Stomach (tissue), 9 donors: ENCODE results near the gene AKAP10. TPM values are rescaled to one million over a fixed set of nuclear protein-coding genes. Genes with fewer than 3 reads are reported as not detected.

Source experiments
- DNase-seq, 2 donors: peaks; one replicate each; pipeline versions ENCODE4 v3.0.0 to v3.0.0-alpha.2; 2013 to 2019
- H3K27ac ChIP-seq, 5 donors: fragments of 200-600 bp in 4 of 5; sonication (generic) in 4 of 5; one replicate each; pipeline ENCODE4 v1.5.1; 2013 to 2019; ENCODE audit warnings: mild to moderate bottlenecking in 1 of 5, moderate library complexity in 1 of 5
- H3K27me3 ChIP-seq, 3 donors: fragments of 200-600 bp; sonication (generic); one replicate each; pipeline ENCODE4 v1.5.1; 2017 to 2019; ENCODE audit warnings: mixed run types in 1 of 3
- H3K36me3 ChIP-seq, 4 donors: fragments of 200-600 bp; sonication (generic); 1 replicate in 3 of 4; 2 replicates in 1 of 4; pipeline ENCODE4 v1.5.1; 2016 to 2019
- H3K4me1 ChIP-seq, 4 donors: fragments of 200-600 bp; sonication (generic); one replicate each; pipeline ENCODE4 v1.5.1; 2016 to 2019
- H3K4me3 ChIP-seq, 4 donors: fragments of 200-600 bp; sonication (generic) in 3 of 4; one replicate each; pipeline ENCODE4 v1.5.1; 2016 to 2019; ENCODE audit warnings: mild to moderate bottlenecking in 1 of 4
- H3K9me3 ChIP-seq, 4 donors: fragments of 200-600 bp; sonication (generic); one replicate each; pipeline ENCODE4 v1.5.1; 2016 to 2019
- EP300 ChIP-seq: sonication (generic); formaldehyde crosslinking; IDR thresholded peaks from one replicate; pipeline ENCODE4 v1.6.1; 2017; ENCODE audit warnings: antibody characterized with exemption
- POLR2A ChIP-seq, 4 donors: fragments of 450-650 bp; IDR thresholded peaks; one replicate each; pipeline ENCODE4 v1.6.1; 2016; ENCODE audit warnings: antibody characterized with exemption in 4 of 4, control low read depth in 2 of 4, mild to moderate bottlenecking in 1 of 4, moderate library complexity in 1 of 4
- POLR2AphosphoS5 ChIP-seq, 3 donors: sonication (generic); formaldehyde crosslinking; IDR thresholded peaks; one replicate each; pipeline ENCODE4 v1.6.1; 2016; ENCODE audit warnings: antibody characterized with exemption in 3 of 3
- WGBS, 5 donors: extraction: QIAGEN DNeasy Blood & Tissue Kit in 3 of 5; methylation state at CpG; one replicate each; pipeline versions ENCODE4 v1.1.5 to v1.1.7; 2013 to 2018; 5-methylcytosine and 5-hydroxymethylcytosine counted together
- intact Hi-C: fragments of 100-400 bp; cut with DNase I; formaldehyde crosslinking; loops from one replicate; pipeline ENCODE4 v1.15.1; 2023; ENCODE audit warnings: low total_unique reads
- polyA plus RNA-seq, 3 donors: library from polyadenylated mRNA; stranded (reverse); fragments of 200-250 nt; gene quantifications; one replicate each; pipeline ENCODE4 v1.2.3, GENCODE V29; 2013
- total RNA-seq, 5 donors: library from RNA; depleted of rRNA; stranded (reverse); fragments of >200 nt; gene quantifications; one replicate each; pipeline versions ENCODE4 v1.1.0 to v1.2.3, GENCODE V29; 2014 to 2016
- TF ChIP-seq, protein P1 (sequence below), 7 experiments: fragments of 450-650 bp in 4 of 7; fragments of 200-600 bp in 3 of 7; sonication (generic) in 3 of 7; IDR thresholded peaks; one replicate each; pipeline ENCODE4 v1.5.1; 2016 to 2019; ENCODE audit warnings: antibody characterized with exemption in 7 of 7, control low read depth in 2 of 7, mild to moderate bottlenecking in 1 of 7
- donor health status: healthy with polysubstance abuse.
- donor health status: Bipolar disorder and iron deficiency.
- donor health status: healthy.

AKAP10 gene
- total and polyA plus RNA-seq, 8 donors = 5.1 to 54.5 (median 25.7) TPM

DNA sequence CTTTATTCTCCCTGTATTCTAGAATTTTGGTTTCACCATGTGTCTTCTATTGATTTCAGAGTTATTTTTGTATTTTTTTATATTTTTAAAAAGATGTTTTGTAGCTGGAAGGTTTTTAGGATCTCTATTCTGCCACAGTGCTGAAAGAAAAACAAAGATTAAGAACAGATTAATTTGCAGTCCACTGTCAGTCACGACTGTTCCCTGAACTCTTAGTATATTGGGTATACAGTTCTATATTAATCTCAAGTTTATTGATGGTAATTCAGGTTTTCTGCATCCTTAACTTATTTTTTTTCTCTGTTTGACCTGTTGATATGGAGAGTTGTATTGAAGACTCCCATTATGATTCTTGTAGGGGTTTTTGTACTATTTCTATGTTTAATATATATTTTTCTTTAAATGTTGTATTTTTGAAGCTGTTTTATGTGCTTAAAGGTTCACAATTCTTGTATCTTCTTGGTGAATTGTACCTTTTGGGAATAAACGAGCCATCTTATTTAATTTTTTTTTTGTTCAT is 34.4 kb upstream of the AKAP10 start:
- Histone ChIP-seq H3K9me3 (no peaks in the 10 kb centered on the region), H3K36me3 (no peaks in the 10 kb centered on the region), H3K27me3 (peaks cover 0 to 37% (median 5%) of the 10 kb centered on the region in 3 donors), H3K4me3 (no peak overlapping the region), H3K4me1 (peaks cover 9 to 23% (median 21%) of the 10 kb centered on the region in 4 donors), H3K27ac (no peak overlapping the region)
- DNase-seq = no peak
- intact Hi-C loops = no loop called here
- TF ChIP-seq POLR2AphosphoS5 (IDR thresholded peaks at IDR 0.05) = no peak
- TF ChIP-seq POLR2A (IDR thresholded peaks at IDR 0.05) = no peak
- TF ChIP-seq, protein P1, sequence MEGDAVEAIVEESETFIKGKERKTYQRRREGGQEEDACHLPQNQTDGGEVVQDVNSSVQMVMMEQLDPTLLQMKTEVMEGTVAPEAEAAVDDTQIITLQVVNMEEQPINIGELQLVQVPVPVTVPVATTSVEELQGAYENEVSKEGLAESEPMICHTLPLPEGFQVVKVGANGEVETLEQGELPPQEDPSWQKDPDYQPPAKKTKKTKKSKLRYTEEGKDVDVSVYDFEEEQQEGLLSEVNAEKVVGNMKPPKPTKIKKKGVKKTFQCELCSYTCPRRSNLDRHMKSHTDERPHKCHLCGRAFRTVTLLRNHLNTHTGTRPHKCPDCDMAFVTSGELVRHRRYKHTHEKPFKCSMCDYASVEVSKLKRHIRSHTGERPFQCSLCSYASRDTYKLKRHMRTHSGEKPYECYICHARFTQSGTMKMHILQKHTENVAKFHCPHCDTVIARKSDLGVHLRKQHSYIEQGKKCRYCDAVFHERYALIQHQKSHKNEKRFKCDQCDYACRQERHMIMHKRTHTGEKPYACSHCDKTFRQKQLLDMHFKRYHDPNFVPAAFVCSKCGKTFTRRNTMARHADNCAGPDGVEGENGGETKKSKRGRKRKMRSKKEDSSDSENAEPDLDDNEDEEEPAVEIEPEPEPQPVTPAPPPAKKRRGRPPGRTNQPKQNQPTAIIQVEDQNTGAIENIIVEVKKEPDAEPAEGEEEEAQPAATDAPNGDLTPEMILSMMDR (IDR thresholded peaks at IDR 0.05) = no peak
- TF ChIP-seq EP300 = no peak
- 60 to 74% (median 69%) methylated on average over 2 of the region's 2 CpGs for WGBS, 5 donors

DNA sequence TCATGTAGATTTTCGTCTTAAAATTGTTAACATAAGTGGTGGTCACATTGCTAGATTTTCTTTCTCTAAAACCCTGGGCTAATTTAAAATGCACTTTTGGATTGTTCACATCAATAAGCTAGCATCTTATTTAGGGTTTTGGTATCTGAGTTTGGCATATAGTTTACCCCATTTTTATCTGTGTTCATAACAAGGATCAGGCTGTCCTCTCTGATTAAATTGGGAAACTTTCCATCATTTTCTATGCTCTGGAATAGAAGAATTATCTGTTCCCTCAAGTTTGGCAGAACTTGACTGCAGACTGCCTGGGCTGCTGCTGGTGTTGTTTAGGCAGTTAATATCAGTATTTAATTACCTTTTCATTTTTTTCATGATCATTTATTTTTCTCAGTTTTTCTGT is 33.3 kb upstream of the AKAP10 start:
- H3K4me3 ChIP-seq = no peak overlapping the region
- no peak overlapping the region for H3K27ac ChIP-seq
- 60 to 69% (median 69%) methylated on average over 1 of the region's 1 CpG for WGBS, 5 donors
- intact Hi-C loops = no loop called here
- H3K27me3 ChIP-seq = peaks cover 0 to 37% (median 5%) of the 10 kb centered on the region in 3 donors
- H3K36me3 ChIP-seq = no peaks in the 10 kb centered on the region
- no peak for DNase-seq
- TF ChIP-seq POLR2AphosphoS5 (IDR thresholded peaks at IDR 0.05) (no peak), POLR2A (IDR thresholded peaks at IDR 0.05) (no peak)
- no peaks in the 10 kb centered on the region for H3K9me3 ChIP-seq
- H3K4me1 ChIP-seq = peaks cover 9 to 23% (median 21%) of the 10 kb centered on the region in 4 donors

DNA sequence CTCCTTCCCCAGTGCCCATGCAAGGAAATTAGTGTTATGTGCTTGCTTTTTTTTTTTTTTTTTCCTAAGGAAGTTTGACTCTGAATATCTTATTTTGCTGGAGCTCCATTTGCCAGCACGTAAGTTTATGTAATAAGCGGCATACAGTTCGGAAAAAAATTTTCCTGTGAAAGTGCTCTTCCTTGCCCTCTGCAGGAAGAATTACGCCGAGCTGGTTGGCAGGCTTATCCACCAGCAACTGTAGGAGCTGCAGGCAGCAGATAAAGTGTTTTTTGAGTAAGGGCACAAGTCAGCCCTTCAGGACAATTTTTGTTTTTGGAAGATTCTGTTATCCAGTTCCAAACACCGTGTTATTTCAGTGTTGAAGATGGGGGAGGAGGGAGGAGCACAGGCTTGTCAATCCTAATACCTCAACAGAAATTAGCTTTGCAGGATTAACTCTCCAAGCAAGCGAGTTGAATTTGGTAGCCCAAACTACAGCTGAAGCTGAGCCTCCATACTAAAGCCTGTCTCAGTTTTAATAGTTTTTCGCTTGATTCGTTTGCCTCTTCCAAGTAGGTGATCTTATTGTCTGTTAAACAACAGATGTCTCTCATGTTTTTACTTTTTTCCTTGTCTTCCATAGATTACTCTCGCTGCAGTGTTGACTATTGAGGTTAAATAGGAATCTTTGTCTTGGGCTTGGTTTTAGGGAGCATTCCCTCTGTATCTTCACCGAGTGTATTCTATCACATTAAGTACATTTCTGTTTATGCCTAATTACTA is 32.7 kb upstream of the AKAP10 start:
- Histone ChIP-seq H3K4me1 (peaks cover 9 to 23% (median 21%) of the 10 kb centered on the region in 4 donors), H3K4me3 (peak overlapping the region; percentile 63 to 81 (median 70)), H3K9me3 (no peaks in the 10 kb centered on the region), H3K27ac (peak overlapping the region in 4 of 5 donors; percentile 61 to 80 (median 68)), H3K36me3 (no peaks in the 10 kb centered on the region), H3K27me3 (peaks cover 0 to 42% (median 8%) of the 10 kb centered on the region in 3 donors)
- peak; percentile 45 to 79 for DNase-seq
- intact Hi-C loops = no loop called here
- 18 to 26% (median 19%) methylated on average over 11 of the region's 11 CpGs for WGBS, 5 donors
- TF ChIP-seq, protein P1 (IDR thresholded peaks at IDR 0.05) = peak in 3 of 7 experiments; percentile 14 to 36 (median 23)
- no peak for TF ChIP-seq POLR2AphosphoS5 (IDR thresholded peaks at IDR 0.05)

DNA sequence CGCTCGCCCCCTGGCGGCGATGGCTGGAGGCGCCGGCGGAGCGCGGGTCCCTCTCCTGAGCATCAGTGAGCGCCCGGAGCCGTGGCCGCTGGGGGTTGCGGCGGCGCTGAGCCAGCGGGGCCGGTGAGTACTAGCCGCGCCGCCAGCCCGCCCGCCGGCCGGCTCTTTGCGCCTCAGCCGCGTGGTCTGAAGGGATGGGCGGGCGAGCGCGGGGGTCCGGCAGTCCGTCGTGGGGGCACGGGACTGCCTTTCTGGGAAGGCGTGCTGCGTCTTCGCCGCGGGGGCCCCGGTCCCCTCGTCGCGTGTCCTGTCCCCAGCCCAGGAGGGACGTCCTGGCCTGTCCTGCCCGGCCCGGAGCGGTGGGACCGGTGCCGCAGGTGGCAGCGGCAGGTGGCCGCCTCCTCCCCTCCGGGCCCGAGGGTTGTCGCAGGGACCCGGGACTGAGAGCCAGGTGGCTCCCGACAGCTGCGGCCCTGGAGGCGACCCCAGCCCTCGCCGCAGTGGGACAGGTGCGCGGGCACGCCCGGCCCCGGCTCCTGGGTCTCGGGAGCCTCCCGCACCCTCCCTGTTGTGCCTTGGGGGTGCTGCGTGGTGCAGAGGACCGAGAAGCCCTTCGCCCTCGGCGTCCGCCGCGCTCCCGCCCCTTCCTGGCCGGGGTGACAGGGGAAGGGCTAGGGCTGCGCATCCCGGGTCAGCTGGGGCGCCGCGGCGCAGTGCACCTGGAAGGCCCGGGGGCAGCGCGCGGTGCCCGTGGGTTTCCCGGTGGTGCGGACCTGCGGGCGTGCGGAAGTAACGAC is 31.9 kb upstream of the AKAP10 start, which contains the start of gene SPECC1:
Gene SPECC1, plus strand, starts transcription at position 58 of the 797 bp plus-strand sequence. CDS start 87,293 bp downstream, outside the sequence.
- peak; percentile 89 to 92 for DNase-seq
- Histone ChIP-seq H3K27me3 (peaks cover 0 to 50% (median 10%) of the 10 kb centered on the region in 3 donors), H3K9me3 (no peaks in the 10 kb centered on the region), H3K4me3 (peak within 1 kb of the TSS; percentile 63 to 81 (median 70)), H3K27ac (peak within 1 kb of the TSS; percentile 21 to 80 (median 68)), H3K4me1 (peaks cover 9 to 23% (median 21%) of the 10 kb centered on the region in 4 donors), H3K36me3 (no peaks in the 10 kb centered on the region)
- intact Hi-C loops = no loop called here
- TF ChIP-seq POLR2A (IDR thresholded peaks at IDR 0.05) = no peak
- peak in 2 of 3 donors; percentile 7 to 50 for TF ChIP-seq POLR2AphosphoS5 (IDR thresholded peaks at IDR 0.05)
- TF ChIP-seq, protein P1 (IDR thresholded peaks at IDR 0.05) = peak in 4 of 7 experiments; percentile 73 to 99 (median 98)
- no peak for TF ChIP-seq EP300
- 0 to 1% (median 1%) methylated on average over 27 to 96 of the region's 96 CpGs for WGBS, 5 donors
